HG03095 (cell line): Measurements from ENCODE around the gene TRPM1.

Experiments used
- ATAC-seq: cut with Tn5 transposase; IDR thresholded peaks from one replicate; pipeline ENCODE4 v1.9.1; 2021; ENCODE audit warnings: moderate library complexity; ENCODE audit not compliant: unreplicated experiment

The TRPM1 gene

DNA sequence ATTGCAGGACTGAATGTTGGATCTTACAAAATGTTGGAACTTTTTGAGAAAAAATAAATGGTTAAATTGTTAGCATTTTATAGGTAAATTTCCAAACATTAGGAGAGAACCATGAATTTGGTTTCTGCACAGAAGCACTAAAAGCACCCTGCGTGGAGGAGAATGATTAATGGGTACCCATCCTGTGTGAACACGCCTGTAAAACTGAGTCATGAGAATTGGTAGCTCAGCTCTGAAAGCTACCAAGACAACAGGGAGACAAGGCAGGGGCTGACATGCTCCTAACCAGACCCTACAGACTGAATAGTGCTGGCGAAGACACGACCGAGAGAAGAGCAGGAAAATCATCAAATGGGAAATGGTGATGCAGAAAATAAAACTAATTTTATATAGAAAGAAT lies 77.7 kb downstream of the TRPM1 start:
- no peak for ATAC-seq

DNA sequence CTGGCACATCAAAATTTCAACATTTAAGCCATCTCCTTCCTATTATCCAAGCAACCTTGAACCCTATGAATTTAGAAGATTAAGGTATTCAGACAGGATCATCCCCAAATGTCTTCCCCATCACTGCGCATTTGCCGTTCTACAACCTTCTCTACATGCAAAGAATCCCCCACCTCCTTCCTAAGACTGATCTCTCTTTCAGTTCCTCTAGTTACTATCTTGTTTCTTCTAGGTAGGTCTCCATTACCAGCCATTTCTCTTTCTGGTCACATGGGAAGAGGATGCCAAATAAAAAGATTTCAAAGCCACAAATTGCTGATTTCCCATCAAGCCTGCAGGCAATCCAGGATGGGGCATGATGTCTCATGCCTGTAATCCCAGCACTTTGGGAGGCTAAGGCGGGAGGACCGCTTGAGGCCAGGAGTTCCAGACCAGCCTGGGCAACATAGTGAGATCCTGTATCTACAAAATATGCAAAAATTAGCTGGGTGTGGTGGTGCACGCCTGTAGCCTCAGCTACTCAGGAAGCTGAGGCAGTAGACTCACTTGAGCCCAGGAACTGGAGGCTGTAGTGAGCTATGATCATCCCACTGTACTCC lies 80.4 kb downstream of the TRPM1 start:
- ATAC-seq: no peak

DNA sequence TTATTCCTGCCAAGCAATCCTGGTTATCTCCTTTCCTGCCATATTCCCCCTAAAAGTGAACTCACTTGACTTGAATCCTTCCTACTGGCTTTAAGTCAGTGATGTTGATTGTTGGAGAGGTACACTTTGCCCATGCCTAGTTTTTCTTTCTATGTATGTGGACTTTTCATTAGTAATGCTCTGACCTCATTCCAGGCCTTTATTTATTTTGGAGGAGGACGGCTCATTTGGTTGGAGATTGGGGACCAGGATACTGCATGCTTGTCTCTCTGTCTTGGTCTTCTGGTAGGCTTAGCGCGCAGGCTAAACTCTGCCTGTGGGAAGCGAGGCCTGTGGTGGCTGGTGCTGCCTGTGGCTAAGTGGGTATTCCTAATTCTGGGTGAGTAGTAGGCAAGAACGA lies 81.0 kb downstream of the TRPM1 start:
- ATAC-seq: no peak

GRCh38 chr15:31019986-31020385 lies 81.5 kb downstream of the TRPM1 start:
- no peak for ATAC-seq

DNA sequence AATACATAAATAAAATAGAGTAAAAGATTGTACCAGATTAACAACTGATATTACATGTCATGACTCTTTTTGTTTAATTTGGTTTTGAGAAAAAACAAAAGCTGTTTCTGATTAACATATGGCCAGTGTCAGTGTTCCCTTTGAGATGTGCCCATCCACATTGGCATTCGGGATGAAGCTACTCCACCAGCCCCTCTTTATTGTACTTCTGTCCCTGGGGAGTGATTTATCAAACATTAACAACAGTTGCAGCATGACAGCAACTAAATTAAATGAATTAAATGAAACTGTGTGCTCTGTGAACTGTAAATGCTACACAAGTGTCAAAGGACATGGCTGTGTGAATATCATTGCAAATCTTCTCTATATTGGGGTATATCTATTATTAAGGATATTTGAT lies 84.2 kb downstream of the TRPM1 start:
- ATAC-seq: no peak

DNA sequence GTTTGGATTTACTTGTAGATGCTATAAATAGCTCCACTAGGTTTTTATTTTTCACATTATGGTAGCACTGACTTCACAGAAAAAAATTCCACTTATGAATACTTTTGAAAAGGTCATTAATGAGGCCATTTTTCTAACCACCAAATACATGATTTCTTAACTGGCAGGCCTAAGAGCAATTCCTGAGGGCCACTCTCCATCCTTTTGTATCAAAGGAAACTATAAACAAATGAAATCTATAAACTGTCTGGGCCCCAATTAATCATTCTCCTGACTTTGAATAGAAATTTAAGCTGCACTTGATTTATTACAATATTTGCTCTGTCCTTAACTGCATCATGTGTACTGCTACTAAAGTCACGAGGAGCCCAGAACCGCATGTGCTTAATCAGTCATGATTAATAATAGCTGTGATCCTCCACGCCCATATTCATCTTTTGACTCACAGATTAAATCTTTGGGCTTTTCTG lies 85.0 kb downstream of the TRPM1 start:
- no peak for ATAC-seq

GRCh38 chr15:31014608-31014925 lies 87.0 kb downstream of the TRPM1 start:
- ATAC-seq: no peak

DNA sequence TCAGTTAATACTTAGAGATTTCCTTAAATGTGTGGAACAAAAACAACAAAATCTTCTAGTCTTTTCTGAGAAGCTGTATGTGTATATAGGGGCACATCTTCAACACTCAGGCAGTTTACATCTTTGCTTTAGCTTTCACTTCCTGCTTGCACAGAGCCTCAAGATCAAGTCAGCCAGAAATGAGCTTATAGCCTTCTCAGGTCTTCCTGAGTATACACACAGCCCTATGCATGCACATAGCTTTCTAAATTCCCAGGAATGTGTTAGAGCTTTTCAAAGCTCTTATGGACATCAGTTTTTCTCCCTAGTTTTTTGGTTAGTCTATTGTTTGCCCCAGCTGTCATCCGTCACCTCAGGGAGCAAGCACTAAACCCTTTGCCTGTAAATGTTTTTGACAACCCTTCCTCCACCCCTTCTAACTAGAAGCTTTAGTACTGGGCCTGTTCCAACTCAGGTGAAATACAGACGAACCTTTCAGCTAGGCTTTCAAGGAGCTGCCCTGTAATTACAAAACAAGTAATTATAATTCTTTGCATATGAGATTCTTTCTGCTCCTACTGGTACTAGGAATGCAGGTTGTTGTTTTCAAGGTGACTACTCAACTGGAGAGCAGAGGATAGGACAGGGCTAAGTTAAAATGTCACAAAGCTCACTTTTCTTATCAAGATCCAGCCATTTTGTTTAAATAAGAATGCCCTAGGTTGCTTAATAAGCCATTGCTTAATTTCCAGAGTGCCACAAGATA lies 87.5 kb downstream of the TRPM1 start:
- ATAC-seq: peak; percentile 89

- no peak for ATAC-seq
These were observed 89.1 kb downstream of the TRPM1 start for GRCh38 chr15:31012455-31012854.

DNA sequence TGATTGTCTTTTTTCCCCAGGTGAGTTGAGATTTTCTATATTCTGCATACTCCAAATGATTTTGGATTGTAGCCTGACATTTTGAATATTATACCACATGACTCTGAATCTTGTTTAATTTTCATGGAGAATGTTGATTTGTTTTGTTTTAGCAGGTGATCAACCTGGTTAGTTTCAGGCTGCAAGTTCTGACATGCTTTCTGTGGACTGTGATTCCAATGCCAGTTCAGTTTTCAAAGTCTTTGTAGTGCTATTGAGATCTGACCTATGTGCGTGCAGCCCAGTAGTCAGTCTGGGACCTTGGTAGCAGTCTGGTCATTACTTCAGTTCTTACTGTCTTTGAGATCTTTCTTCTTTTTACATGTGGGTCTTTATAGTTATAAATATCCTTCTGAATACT lies 91.5 kb downstream of the TRPM1 start:
- no peak for ATAC-seq

GRCh38 chr15:31005660-31006059 lies 95.9 kb downstream of the TRPM1 start:
- no peak for ATAC-seq

GRCh38 chr15:31004220-31004733 lies 97.2 kb downstream of the TRPM1 start:
- peak; percentile 82 for ATAC-seq

GRCh38 chr15:31001702-31002101 lies 99.8 kb downstream of the TRPM1 start:
- ATAC-seq: no peak

DNA sequence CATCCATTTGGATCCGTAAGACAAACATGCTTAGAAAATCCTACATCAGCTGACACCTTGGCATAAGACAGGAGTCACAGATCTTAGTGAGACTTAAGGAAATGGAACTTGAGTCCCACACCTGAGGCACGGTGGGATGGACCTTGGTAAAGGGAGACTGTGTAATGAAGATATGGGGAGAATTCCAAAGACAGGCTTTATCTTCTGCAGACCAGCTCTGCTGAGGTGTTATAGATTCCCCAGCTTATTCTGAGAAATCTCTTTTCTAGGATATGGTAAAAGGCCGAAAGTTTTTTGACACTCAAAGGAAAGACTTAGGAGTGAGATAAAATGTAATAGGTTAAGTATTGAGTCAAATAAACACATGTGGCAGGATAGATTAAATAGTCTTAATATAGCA lies 101.8 kb downstream of the TRPM1 start:
- no peak for ATAC-seq

GRCh38 chr15:30997270-30997669 lies 104.3 kb downstream of the TRPM1 start:
- no peak for ATAC-seq

- ATAC-seq: no peak
These were observed 109.2 kb downstream of the TRPM1 start for GRCh38 chr15:30992249-30992864.

- peak; percentile 73 for ATAC-seq
These were observed 110.0 kb downstream of the TRPM1 start, which contains the start of gene MTMR10 for GRCh38 chr15:30991255-30992235. MTMR10 (minus strand) TSS chr15:30991628; CDS start chr15:30991506, 122 bp downstream.

DNA sequence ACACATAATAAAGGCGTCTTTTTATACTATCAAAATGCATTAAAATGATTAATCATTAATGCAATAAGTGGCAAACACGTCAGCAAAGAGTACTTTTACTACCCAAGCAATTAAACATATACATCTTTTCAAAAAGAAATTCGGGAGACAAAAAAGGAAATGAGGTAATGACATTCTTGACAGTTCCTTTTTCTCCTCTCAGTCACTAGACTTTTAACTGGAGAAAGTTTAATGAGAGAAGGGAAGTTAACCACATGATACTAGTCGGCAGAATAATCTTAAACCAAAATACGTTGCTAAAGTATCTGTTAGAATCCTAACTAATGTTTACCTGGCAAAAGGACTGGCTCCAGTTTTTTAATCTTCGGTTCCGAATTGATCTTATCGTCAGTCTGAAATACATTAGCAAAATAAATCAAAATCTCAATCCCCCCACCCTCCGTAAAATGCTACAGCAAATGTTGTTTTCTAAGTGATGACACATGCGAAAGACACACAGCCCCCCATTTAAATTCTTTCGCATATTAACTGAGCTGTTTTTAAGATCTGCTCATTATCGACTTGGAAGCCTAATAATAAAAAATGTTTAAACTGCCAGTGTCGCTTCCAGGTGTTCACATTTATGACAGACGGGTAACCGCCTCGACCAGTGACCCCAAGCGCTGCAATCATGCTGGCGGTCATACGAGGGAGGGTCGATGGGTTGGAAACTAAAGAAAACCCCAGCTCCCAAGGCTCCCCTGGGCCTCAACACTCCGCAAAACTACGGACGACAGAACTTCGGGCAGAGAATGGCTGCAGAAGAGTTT lies 110.9 kb downstream of the TRPM1 start:
- peak; percentile 4 for ATAC-seq

DNA sequence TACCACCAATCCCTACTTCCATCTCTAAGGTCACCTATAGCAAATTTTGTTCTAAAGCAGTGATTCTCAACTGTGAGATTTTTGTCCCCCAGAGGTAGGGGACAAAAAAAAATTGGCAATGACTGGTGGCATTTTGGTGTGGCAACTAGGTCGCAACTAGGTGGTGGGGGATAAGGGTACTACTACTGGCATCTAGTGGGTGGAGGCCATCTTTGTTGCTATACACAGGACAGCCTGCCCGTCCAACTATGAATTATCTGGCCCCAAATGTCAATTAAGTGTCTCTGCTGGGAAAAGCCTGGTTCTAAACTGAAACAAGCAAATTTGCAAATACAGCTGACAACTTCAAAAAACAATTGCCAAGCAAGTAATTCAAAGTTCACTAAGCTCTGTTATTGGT lies 111.5 kb downstream of the TRPM1 start:
- no peak for ATAC-seq

- no peak for ATAC-seq
These were observed 116.4 kb downstream of the TRPM1 start for GRCh38 chr15:30985081-30985531.
